MM.1S (cell line): ENCODE data around the gene SCAMP4.

Experiments
- EZH2 ChIP-seq: fragments of 300-600 bp; sonication (generic); optimal IDR thresholded peaks from 2 replicates; pipeline ENCODE3; 2017; ENCODE audit warnings: low read depth, mild to moderate bottlenecking, antibody characterized with exemption, low read length, mixed read lengths
- EZH2phosphoT487 ChIP-seq: fragments of 300-600 bp; sonication (generic); IDR thresholded peaks from 2 replicates; pipeline ENCODE4 v1.6.1; 2018; ENCODE audit warnings: antibody characterized with exemption, low read length
- TF ChIP-seq, protein P1 (sequence below): fragments of 300-600 bp; sonication (generic); IDR thresholded peaks from 2 replicates; pipeline ENCODE4 v1.5.1; 2016; ENCODE audit warnings: antibody characterized with exemption, low read length, mixed read lengths

DNA sequence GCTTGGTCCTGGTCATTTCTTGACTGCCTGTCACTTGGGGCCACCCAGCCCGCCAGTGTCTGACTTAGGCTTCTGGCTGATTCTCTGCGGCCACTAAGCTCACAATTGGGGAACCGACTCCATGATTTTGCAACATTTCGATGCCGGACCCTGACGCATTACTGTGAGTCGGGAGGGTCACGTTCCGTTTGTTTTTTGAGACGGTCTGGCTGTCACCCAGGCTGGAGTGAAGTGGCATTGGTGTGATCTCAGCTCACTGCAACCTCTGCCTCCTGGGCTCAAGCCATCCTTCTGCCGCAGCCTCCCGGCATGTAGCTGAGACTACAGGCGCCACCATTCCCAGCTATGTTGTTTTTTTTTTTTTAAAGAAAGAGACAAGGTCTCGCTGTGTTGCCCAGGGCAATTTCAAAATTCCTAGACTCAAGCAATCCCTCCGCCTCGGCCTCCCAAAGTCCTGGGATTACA, 3.2 kb upstream of the SCAMP4 start:
- TF ChIP-seq, protein P1, sequence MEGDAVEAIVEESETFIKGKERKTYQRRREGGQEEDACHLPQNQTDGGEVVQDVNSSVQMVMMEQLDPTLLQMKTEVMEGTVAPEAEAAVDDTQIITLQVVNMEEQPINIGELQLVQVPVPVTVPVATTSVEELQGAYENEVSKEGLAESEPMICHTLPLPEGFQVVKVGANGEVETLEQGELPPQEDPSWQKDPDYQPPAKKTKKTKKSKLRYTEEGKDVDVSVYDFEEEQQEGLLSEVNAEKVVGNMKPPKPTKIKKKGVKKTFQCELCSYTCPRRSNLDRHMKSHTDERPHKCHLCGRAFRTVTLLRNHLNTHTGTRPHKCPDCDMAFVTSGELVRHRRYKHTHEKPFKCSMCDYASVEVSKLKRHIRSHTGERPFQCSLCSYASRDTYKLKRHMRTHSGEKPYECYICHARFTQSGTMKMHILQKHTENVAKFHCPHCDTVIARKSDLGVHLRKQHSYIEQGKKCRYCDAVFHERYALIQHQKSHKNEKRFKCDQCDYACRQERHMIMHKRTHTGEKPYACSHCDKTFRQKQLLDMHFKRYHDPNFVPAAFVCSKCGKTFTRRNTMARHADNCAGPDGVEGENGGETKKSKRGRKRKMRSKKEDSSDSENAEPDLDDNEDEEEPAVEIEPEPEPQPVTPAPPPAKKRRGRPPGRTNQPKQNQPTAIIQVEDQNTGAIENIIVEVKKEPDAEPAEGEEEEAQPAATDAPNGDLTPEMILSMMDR, result no peak
- TF ChIP-seq EZH2 (no peak), EZH2phosphoT487 (no peak)
